IMR-90 (cell line): ENCODE results near the gene ADCY2. TPM values are rescaled to one million over a fixed set of nuclear protein-coding genes. Genes with fewer than 3 reads are reported as not detected.

Experiments
- ATAC-seq: fragments of 200-7000 bp; cut with Tn5 transposase; 2 replicates; pipeline ENCODE4 v1.9.1; 2020; ENCODE audit warnings: low read depth, mild to moderate bottlenecking, moderate library complexity
- BruUV-seq: library from RNA; stranded (reverse); fragments of 400-500 nt; replicated peaks from 2 replicates; lab custom pipeline; 2021; lab: Mats Ljungman, UMichigan
- CTCF ChIA-PET: fragments of 300-600 bp; formaldehyde crosslinking; extraction: SDS; loops from one replicate; lab custom pipeline; 2021; ENCODE audit warnings: antibody characterized with exemption; lab: Yijun Ruan, JAX
- POLR2A ChIA-PET: fragments of 300-600 bp; sonication (Branson Sonifier 250); formaldehyde crosslinking; loops from one replicate; lab custom pipeline; 2022; ENCODE audit warnings: antibody characterized with exemption; ENCODE audit not compliant: unreplicated experiment; lab: Charles Lee
- DNase-seq: peaks from one replicate; pipeline ENCODE4 v3.0.0; 2013
- H2AFZ ChIP-seq: replicated peaks from 2 replicates; pipeline ENCODE3; 2013; ENCODE audit warnings: low read length, mild to moderate bottlenecking; ENCODE audit not compliant: poor library complexity
- H2AK5ac ChIP-seq: 2 replicates; pipeline ENCODE4 v1.6.1; 2013; ENCODE audit warnings: low read depth, low read length, inconsistent platforms
- H2AK9ac ChIP-seq: replicated peaks from 2 replicates; pipeline ENCODE3; 2013; ENCODE audit warnings: mild to moderate bottlenecking, low read depth, low read length, moderate library complexity; ENCODE audit not compliant: poor library complexity
- H2BK120ac ChIP-seq: 2 replicates; pipeline ENCODE4 v1.6.1; 2013; ENCODE audit warnings: low read depth, low read length, inconsistent platforms
- H2BK15ac ChIP-seq: 3 replicates; pipeline ENCODE4 v1.6.1; 2013; ENCODE audit warnings: low read depth, low read length, inconsistent platforms
- H2BK20ac ChIP-seq: 2 replicates; pipeline ENCODE4 v1.6.1; 2013; ENCODE audit warnings: low read depth, mild to moderate bottlenecking, inconsistent platforms, low read length, moderate library complexity
- H2BK5ac ChIP-seq: 2 replicates; pipeline ENCODE4 v1.6.1; 2013; ENCODE audit warnings: mild to moderate bottlenecking, low read depth, low read length, inconsistent platforms; ENCODE audit not compliant: poor library complexity, severe bottlenecking
- H3K14ac ChIP-seq: replicated peaks from 2 replicates; pipeline ENCODE4 v1.6.1; 2013; ENCODE audit warnings: low read depth, low read length, inconsistent platforms
- H3K18ac ChIP-seq: 2 replicates; pipeline ENCODE4 v1.6.1; 2013; ENCODE audit warnings: low read depth, low read length, control low read depth
- H3K23ac ChIP-seq: 2 replicates; pipeline ENCODE4 v1.6.1; 2013; ENCODE audit warnings: low read depth, low read length, inconsistent platforms
- H3K27ac ChIP-seq: 2 replicates; pipeline ENCODE4 v1.5.1; 2013; ENCODE audit warnings: mild to moderate bottlenecking, control low read depth, low read length; ENCODE audit not compliant: insufficient read depth
- H3K27me3 ChIP-seq: 2 replicates; pipeline ENCODE4 v1.6.1; 2013; ENCODE audit warnings: low read length; ENCODE audit not compliant: control insufficient read depth, insufficient read depth
- H3K36me3 ChIP-seq: 2 replicates; pipeline ENCODE4 v1.6.1; 2013; ENCODE audit warnings: low read length, mixed read lengths; ENCODE audit not compliant: control insufficient read depth, insufficient read depth
- H3K4ac ChIP-seq: 2 replicates; pipeline ENCODE4 v1.6.1; 2013; ENCODE audit warnings: low read depth, low read length, inconsistent platforms
- H3K4me1 ChIP-seq: 2 replicates; pipeline ENCODE4 v1.6.1; 2013; ENCODE audit warnings: low read length, mixed read lengths; ENCODE audit not compliant: control insufficient read depth, insufficient read depth
- H3K4me2 ChIP-seq: 2 replicates; pipeline ENCODE4 v1.6.1; 2013; ENCODE audit warnings: low read depth, mild to moderate bottlenecking, control low read depth, low read length, moderate library complexity
- H3K4me3 ChIP-seq: 2 replicates; pipeline ENCODE4 v1.5.1; 2013; ENCODE audit warnings: low read depth, mild to moderate bottlenecking, control low read depth, low read length, moderate library complexity; ENCODE audit not compliant: insufficient read depth
- H3K56ac ChIP-seq: 2 replicates; pipeline ENCODE4 v1.6.1; 2013; ENCODE audit warnings: low read length, inconsistent platforms; ENCODE audit not compliant: insufficient read depth; ENCODE audit errors: extremely low read depth
- H3K79me1 ChIP-seq, 2 experiments: 2 replicates each; pipeline ENCODE4 v1.6.1; 2013; ENCODE audit warnings: low read length in 2 of 2, inconsistent platforms in 1 of 2, low read depth in 1 of 2
- H3K9ac ChIP-seq: 2 replicates; pipeline ENCODE4 v1.6.1; 2013; ENCODE audit warnings: low read depth, low read length, control low read depth
- H3K9me1 ChIP-seq: 2 replicates; pipeline ENCODE4 v1.6.1; 2013; ENCODE audit warnings: low read length, inconsistent platforms; ENCODE audit not compliant: insufficient read depth
- H3K9me3 ChIP-seq: 2 replicates; pipeline ENCODE4 v1.6.1; 2013; ENCODE audit warnings: low read length; ENCODE audit not compliant: control insufficient read depth, insufficient read depth
- H4K20me1 ChIP-seq: 2 replicates; pipeline ENCODE4 v1.6.1; 2013; ENCODE audit warnings: low read length, inconsistent platforms; ENCODE audit not compliant: insufficient read depth
- H4K5ac ChIP-seq: 2 replicates; pipeline ENCODE4 v1.6.1; 2013; ENCODE audit warnings: mild to moderate bottlenecking, low read depth, low read length, control low read depth
- H4K8ac ChIP-seq, 2 experiments: 2 replicates each; pipeline ENCODE4 v1.6.1; 2013; ENCODE audit warnings: low read depth in 2 of 2, low read length in 2 of 2, control low read depth in 1 of 2, inconsistent platforms in 1 of 2
- H4K91ac ChIP-seq: 2 replicates; pipeline ENCODE4 v1.6.1; 2013; ENCODE audit warnings: low read depth, low read length, inconsistent platforms; ENCODE audit not compliant: insufficient read depth
- BHLHE40 ChIP-seq: fragments of 150-350 bp; IDR thresholded peaks from 2 replicates; pipeline ENCODE4 v1.6.1; 2016; ENCODE audit warnings: mild to moderate bottlenecking, low read depth, low read length
- CEBPB ChIP-seq: IDR thresholded peaks from 2 replicates; pipeline ENCODE4 v1.6.1; 2012; ENCODE audit warnings: low read depth, low read length, improper control_type of control experiment
- CHD1 ChIP-seq: IDR thresholded peaks from 2 replicates; pipeline ENCODE4 v1.6.1; 2012; ENCODE audit warnings: low read depth, low read length, improper control_type of control experiment
- ELK1 ChIP-seq: fragments of 150-350 bp; IDR thresholded peaks from 2 replicates; pipeline ENCODE4 v1.6.1; 2016; ENCODE audit warnings: low read depth, mild to moderate bottlenecking, low read length, moderate library complexity, borderline replicate concordance
- FOS ChIP-seq: fragments of 150-350 bp; IDR thresholded peaks from 2 replicates; pipeline ENCODE4 v1.6.1; 2016; ENCODE audit warnings: low read depth, low read length
- MAFK ChIP-seq: IDR thresholded peaks from 2 replicates; pipeline ENCODE4 v1.6.1; 2012; ENCODE audit warnings: low read depth, low read length, improper control_type of control experiment
- MAZ ChIP-seq: IDR thresholded peaks from 2 replicates; pipeline ENCODE4 v1.6.1; 2012; ENCODE audit warnings: low read depth, mild to moderate bottlenecking, low read length, improper control_type of control experiment, moderate library complexity, borderline replicate concordance
- MXI1 ChIP-seq: IDR thresholded peaks from 2 replicates; pipeline ENCODE4 v1.6.1; 2012; ENCODE audit warnings: low read depth, mild to moderate bottlenecking, low read length, moderate library complexity, borderline replicate concordance
- NFE2L2 ChIP-seq: fragments of 150-350 bp; IDR thresholded peaks from 2 replicates; pipeline ENCODE4 v1.6.1; 2016; ENCODE audit warnings: low read depth, mild to moderate bottlenecking, low read length
- POLR2A ChIP-seq: IDR thresholded peaks from 2 replicates; pipeline ENCODE4 v1.6.1; 2012; ENCODE audit warnings: mild to moderate bottlenecking, low read depth, low read length
- RAD21 ChIP-seq: IDR thresholded peaks from 2 replicates; pipeline ENCODE4 v1.6.1; 2012; ENCODE audit warnings: low read length, improper control_type of control experiment
- RCOR1 ChIP-seq: IDR thresholded peaks from 2 replicates; pipeline ENCODE4 v1.6.1; 2012; ENCODE audit warnings: mild to moderate bottlenecking, low read length, improper control_type of control experiment; ENCODE audit not compliant: insufficient replicate concordance
- RFX5 ChIP-seq: IDR thresholded peaks from 2 replicates; pipeline ENCODE4 v1.8.0; 2012; ENCODE audit warnings: low read depth, mild to moderate bottlenecking, low read length, moderate library complexity
- SMC3 ChIP-seq: fragments of 150-350 bp; IDR thresholded peaks from 2 replicates; pipeline ENCODE4 v1.6.1; 2016; ENCODE audit warnings: low read depth, mild to moderate bottlenecking, antibody characterized with exemption, low read length, moderate library complexity
- WGBS, 2 experiments: methylation state at CpG; one replicate each; pipeline versions ENCODE4 v1.1.5 to v1.1.7; 2013; ENCODE audit warnings: missing lambda C conversion rate in 2 of 2; ENCODE audit not compliant: insufficient read length in 1 of 2; ENCODE audit errors: extremely low coverage in 2 of 2; 5-methylcytosine and 5-hydroxymethylcytosine counted together
- dilution Hi-C: fragments of 300-500 bp; cut with HindIII; formaldehyde crosslinking; loops from one replicate; pipeline ENCODE4 v1.14.3; 2018; ENCODE audit warnings: low sequenced_read_pairs; ENCODE audit not compliant: unreplicated experiment
- in situ Hi-C: fragments of 300-500 bp; cut with MboI; formaldehyde crosslinking; loops from 3 replicates; pipeline ENCODE4 v1.14.3; 2019; ENCODE audit warnings: low sequenced_read_pairs, inconsistent platforms, mixed read lengths
- intact Hi-C: fragments of 100-400 bp; cut with micrococcal nuclease; formaldehyde crosslinking; loops from 2 replicates; pipeline ENCODE4 v1.10.0; 2022
- polyA plus RNA-seq, 3 experiments: library from polyadenylated mRNA; depleted of rRNA; stranded (reverse); fragments of >200 nt; gene quantifications; 2 replicates each; pipeline ENCODE4 v1.2.3, GENCODE V29; 2012; ENCODE audit warnings: low replicate concordance in 1 of 3
- total RNA-seq: library from RNA; depleted of rRNA; stranded (reverse); fragments of >200 nt; gene quantifications from 2 replicates; pipeline ENCODE4 v1.2.3, GENCODE V29; 2012
- TF ChIP-seq, protein P1 (sequence below): fragments of 150-350 bp; IDR thresholded peaks from 2 replicates; pipeline ENCODE4 v1.6.1; 2017; ENCODE audit warnings: mild to moderate bottlenecking, antibody characterized with exemption, low read length, low read depth
- TF ChIP-seq, protein P2 (sequence below): conservative IDR thresholded peaks from 2 replicates; pipeline ENCODE4 v1.5.1; 2012; ENCODE audit warnings: mild to moderate bottlenecking, low read depth, low read length, improper control_type of control experiment

Gene ADCY2
- total and polyA plus RNA-seq, 2 of the 4 experiments (the other 2 are of a cell fraction) = not detected

DNA sequence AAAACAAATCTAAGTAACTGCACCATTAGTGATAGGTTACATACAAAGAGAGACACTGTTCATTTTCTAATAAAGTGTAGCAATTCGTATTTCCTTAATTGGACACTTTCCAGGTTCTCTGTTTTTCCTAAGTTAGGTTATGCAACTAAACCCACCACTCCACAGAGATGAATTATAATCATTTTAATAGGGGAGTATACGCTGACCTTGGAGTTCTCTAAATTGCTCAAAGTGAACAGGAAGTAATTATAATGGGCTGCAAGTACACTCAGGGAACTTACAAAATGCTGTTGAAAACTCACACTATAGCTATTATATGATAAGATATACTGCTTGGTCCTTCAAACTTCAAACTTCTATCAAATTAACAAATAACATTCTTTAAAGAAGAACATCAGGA is 18.2 kb upstream of the ADCY2 start:
- Histone ChIP-seq H3K27ac (no peak overlapping the region), H3K4me3 (no peak overlapping the region), H3K23ac (no peak overlapping the region), H2BK20ac (no peak overlapping the region), H3K18ac (no peak overlapping the region), H3K9me1 (no peaks in the 10 kb centered on the region), H2BK15ac (no peak overlapping the region), H4K20me1 (no peaks in the 10 kb centered on the region), H3K4me1 (no peaks in the 10 kb centered on the region), H2BK120ac (no peak overlapping the region), H4K8ac (no peak overlapping the region), H2AK5ac (no peak overlapping the region), H3K27me3 (no peaks in the 10 kb centered on the region), H2AK9ac (no peak overlapping the region), H3K9ac (no peak overlapping the region), H3K56ac (no peak overlapping the region), H3K14ac (no peak overlapping the region), H3K36me3 (no peaks in the 10 kb centered on the region), H3K4ac (no peak overlapping the region), H4K91ac (no peak overlapping the region), H3K4me2 (no peak overlapping the region), H2AFZ (no peak overlapping the region), H3K9me3 (peaks cover 8% of the 10 kb centered on the region), H4K5ac (no peak overlapping the region), H3K79me1 (no peaks in the 10 kb centered on the region), H2BK5ac (no peak overlapping the region)
- in situ Hi-C loops (no loop called here), intact Hi-C loops (no loop called here), dilution Hi-C loops (no loop called here)
- ATAC-seq (no peak), DNase-seq (no peak)
- WGBS, 2 experiments = no CpG with 5 or more reads among the region's 2 CpGs
- ChIA-PET POLR2A (no interaction called here), CTCF (no interaction called here)
- TF ChIP-seq POLR2A = no peak
- no peak for TF ChIP-seq RCOR1
- TF ChIP-seq RFX5 = no peak
- no peak for TF ChIP-seq NFE2L2
- TF ChIP-seq RAD21 = no peak
- TF ChIP-seq BHLHE40 = no peak
- TF ChIP-seq MAFK = no peak
- TF ChIP-seq MAZ = no peak
- no peak for TF ChIP-seq MXI1
- no peak for TF ChIP-seq FOS
- TF ChIP-seq, protein P1, sequence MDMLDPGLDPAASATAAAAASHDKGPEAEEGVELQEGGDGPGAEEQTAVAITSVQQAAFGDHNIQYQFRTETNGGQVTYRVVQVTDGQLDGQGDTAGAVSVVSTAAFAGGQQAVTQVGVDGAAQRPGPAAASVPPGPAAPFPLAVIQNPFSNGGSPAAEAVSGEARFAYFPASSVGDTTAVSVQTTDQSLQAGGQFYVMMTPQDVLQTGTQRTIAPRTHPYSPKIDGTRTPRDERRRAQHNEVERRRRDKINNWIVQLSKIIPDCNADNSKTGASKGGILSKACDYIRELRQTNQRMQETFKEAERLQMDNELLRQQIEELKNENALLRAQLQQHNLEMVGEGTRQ = no peak
- no peak for TF ChIP-seq CEBPB
- TF ChIP-seq, protein P2, sequence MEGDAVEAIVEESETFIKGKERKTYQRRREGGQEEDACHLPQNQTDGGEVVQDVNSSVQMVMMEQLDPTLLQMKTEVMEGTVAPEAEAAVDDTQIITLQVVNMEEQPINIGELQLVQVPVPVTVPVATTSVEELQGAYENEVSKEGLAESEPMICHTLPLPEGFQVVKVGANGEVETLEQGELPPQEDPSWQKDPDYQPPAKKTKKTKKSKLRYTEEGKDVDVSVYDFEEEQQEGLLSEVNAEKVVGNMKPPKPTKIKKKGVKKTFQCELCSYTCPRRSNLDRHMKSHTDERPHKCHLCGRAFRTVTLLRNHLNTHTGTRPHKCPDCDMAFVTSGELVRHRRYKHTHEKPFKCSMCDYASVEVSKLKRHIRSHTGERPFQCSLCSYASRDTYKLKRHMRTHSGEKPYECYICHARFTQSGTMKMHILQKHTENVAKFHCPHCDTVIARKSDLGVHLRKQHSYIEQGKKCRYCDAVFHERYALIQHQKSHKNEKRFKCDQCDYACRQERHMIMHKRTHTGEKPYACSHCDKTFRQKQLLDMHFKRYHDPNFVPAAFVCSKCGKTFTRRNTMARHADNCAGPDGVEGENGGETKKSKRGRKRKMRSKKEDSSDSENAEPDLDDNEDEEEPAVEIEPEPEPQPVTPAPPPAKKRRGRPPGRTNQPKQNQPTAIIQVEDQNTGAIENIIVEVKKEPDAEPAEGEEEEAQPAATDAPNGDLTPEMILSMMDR = no peak
- TF ChIP-seq ELK1 = no peak
- TF ChIP-seq SMC3 = no peak
- no peak for TF ChIP-seq CHD1
- no TSS peak for BruUV-seq
